HL-60/S4 treated with retinoic acid at 250 ng/mL for 4 days and 3 days (cell line): Measurements from ENCODE around the gene KCTD18.

Experiments used
- in situ Hi-C: fragments of 300-500 bp; cut with MboI; formaldehyde crosslinking; loops from 2 replicates; pipeline ENCODE4 v1.7.0; 2022; ENCODE audit warnings: low sequenced_read_pairs

The KCTD18 gene

GRCh38 chr2:200488169-200488568, 21.7 kb downstream of the KCTD18 start:
- in situ Hi-C loops: loop anchor here (25.0 kb wide), 2 partner anchors 501 to 776 kb away; no protein-coding TSS in a partner anchor

- in situ Hi-C loops: loop anchor here (25.0 kb wide), 2 partner anchors 499 to 774 kb away; no protein-coding TSS in a partner anchor
These were observed 23.3 kb downstream of the KCTD18 start for GRCh38 chr2:200486529-200486928.

GRCh38 chr2:200484934-200485333, 24.9 kb downstream of the KCTD18 start:
- in situ Hi-C loops: loop anchor here (25.0 kb wide), 2 partner anchors 498 to 773 kb away; no protein-coding TSS in a partner anchor

- in situ Hi-C loops: loop anchor here (25.0 kb wide), 2 partner anchors 496 to 771 kb away; no protein-coding TSS in a partner anchor
These were observed 26.1 kb downstream of the KCTD18 start for GRCh38 chr2:200483729-200484198.

GRCh38 chr2:200482194-200482593, 27.7 kb downstream of the KCTD18 start:
- in situ Hi-C loops: loop anchor here (25.0 kb wide), 2 partner anchors 495 to 770 kb away; no protein-coding TSS in a partner anchor

- in situ Hi-C loops: loop anchor here (25.0 kb wide), 2 partner anchors 492 to 767 kb away; no protein-coding TSS in a partner anchor
These were observed 30.1 kb downstream of the KCTD18 start for GRCh38 chr2:200479692-200480265.

GRCh38 chr2:200477667-200478131, 32.2 kb downstream of the KCTD18 start:
- in situ Hi-C loops: loop anchor here (25.0 kb wide), 2 partner anchors 490 to 765 kb away; no protein-coding TSS in a partner anchor

- in situ Hi-C loops: loop anchor here (25.0 kb wide), 2 partner anchors 490 to 765 kb away; no protein-coding TSS in a partner anchor
These were observed 33.0 kb downstream of the KCTD18 start for GRCh38 chr2:200476836-200477235.

- in situ Hi-C loops: loop anchor here (25.0 kb wide), 2 partner anchors 488 to 763 kb away; no protein-coding TSS in a partner anchor
These were observed 34.1 kb downstream of the KCTD18 start for GRCh38 chr2:200475795-200476194.

GRCh38 chr2:200472853-200473464, 36.9 kb downstream of the KCTD18 start:
- in situ Hi-C loops: no loop called here

GRCh38 chr2:200471928-200472645, 37.8 kb downstream of the KCTD18 start:
- in situ Hi-C loops: no loop called here

- in situ Hi-C loops: no loop called here
These were observed 38.5 kb downstream of the KCTD18 start for GRCh38 chr2:200471324-200471848.

GRCh38 chr2:200470230-200470629, 39.6 kb downstream of the KCTD18 start:
- in situ Hi-C loops: no loop called here

GRCh38 chr2:200469708-200470211, 40.1 kb downstream of the KCTD18 start:
- in situ Hi-C loops: no loop called here

GRCh38 chr2:200467806-200468681, 41.8 kb downstream of the KCTD18 start:
- in situ Hi-C loops: no loop called here

- in situ Hi-C loops: no loop called here
These were observed 43.1 kb downstream of the KCTD18 start for GRCh38 chr2:200466425-200467418.

- in situ Hi-C loops: no loop called here
These were observed 46.4 kb downstream of the KCTD18 start for GRCh38 chr2:200463452-200463851.
